Measurements from ENCODE around the gene ANTXR2.

GRCh38 chr4:80090090-80090489 is 17.1 kb upstream of the ANTXR2 start:
- no peak for TF ChIP-seq CTCF (conservative IDR thresholded peaks at IDR 0.05; ENCODE audit: low read length)
- TF ChIP-seq EZH2phosphoT487 (IDR thresholded peaks at IDR 0.05; ENCODE audit: borderline replicate concordance, low read depth, low read length) = no peak
